IMR-90 (cell line): ENCODE results near the gene TMEM59. TPM values are rescaled to one million over a fixed set of nuclear protein-coding genes. Genes with fewer than 3 reads are reported as not detected.

Source experiments
- ATAC-seq: fragments of 200-7000 bp; cut with Tn5 transposase; 2 replicates; pipeline ENCODE4 v1.9.1; 2020; ENCODE audit warnings: low read depth, mild to moderate bottlenecking, moderate library complexity
- BruUV-seq: library from RNA; stranded (reverse); fragments of 400-500 nt; replicated peaks from 2 replicates; lab custom pipeline; 2021; lab: Mats Ljungman, UMichigan
- CTCF ChIA-PET: fragments of 300-600 bp; formaldehyde crosslinking; extraction: SDS; loops from one replicate; lab custom pipeline; 2021; ENCODE audit warnings: antibody characterized with exemption; lab: Yijun Ruan, JAX
- POLR2A ChIA-PET: fragments of 300-600 bp; sonication (Branson Sonifier 250); formaldehyde crosslinking; loops from one replicate; lab custom pipeline; 2022; ENCODE audit warnings: antibody characterized with exemption; ENCODE audit not compliant: unreplicated experiment; lab: Charles Lee
- DNase-seq: peaks from one replicate; pipeline ENCODE4 v3.0.0; 2013
- H2AFZ ChIP-seq: replicated peaks from 2 replicates; pipeline ENCODE3; 2013; ENCODE audit warnings: low read length, mild to moderate bottlenecking; ENCODE audit not compliant: poor library complexity
- H2AK5ac ChIP-seq: 2 replicates; pipeline ENCODE4 v1.6.1; 2013; ENCODE audit warnings: low read depth, low read length, inconsistent platforms
- H2AK9ac ChIP-seq: replicated peaks from 2 replicates; pipeline ENCODE3; 2013; ENCODE audit warnings: mild to moderate bottlenecking, low read depth, low read length, moderate library complexity; ENCODE audit not compliant: poor library complexity
- H2BK120ac ChIP-seq: 2 replicates; pipeline ENCODE4 v1.6.1; 2013; ENCODE audit warnings: low read depth, low read length, inconsistent platforms
- H2BK15ac ChIP-seq: 3 replicates; pipeline ENCODE4 v1.6.1; 2013; ENCODE audit warnings: low read depth, low read length, inconsistent platforms
- H2BK20ac ChIP-seq: 2 replicates; pipeline ENCODE4 v1.6.1; 2013; ENCODE audit warnings: low read depth, mild to moderate bottlenecking, inconsistent platforms, low read length, moderate library complexity
- H2BK5ac ChIP-seq: 2 replicates; pipeline ENCODE4 v1.6.1; 2013; ENCODE audit warnings: mild to moderate bottlenecking, low read depth, low read length, inconsistent platforms; ENCODE audit not compliant: poor library complexity, severe bottlenecking
- H3K14ac ChIP-seq: replicated peaks from 2 replicates; pipeline ENCODE4 v1.6.1; 2013; ENCODE audit warnings: low read depth, low read length, inconsistent platforms
- H3K18ac ChIP-seq: 2 replicates; pipeline ENCODE4 v1.6.1; 2013; ENCODE audit warnings: low read depth, low read length, control low read depth
- H3K23ac ChIP-seq: 2 replicates; pipeline ENCODE4 v1.6.1; 2013; ENCODE audit warnings: low read depth, low read length, inconsistent platforms
- H3K27ac ChIP-seq: 2 replicates; pipeline ENCODE4 v1.5.1; 2013; ENCODE audit warnings: mild to moderate bottlenecking, control low read depth, low read length; ENCODE audit not compliant: insufficient read depth
- H3K27me3 ChIP-seq: 2 replicates; pipeline ENCODE4 v1.6.1; 2013; ENCODE audit warnings: low read length; ENCODE audit not compliant: control insufficient read depth, insufficient read depth
- H3K36me3 ChIP-seq: 2 replicates; pipeline ENCODE4 v1.6.1; 2013; ENCODE audit warnings: low read length, mixed read lengths; ENCODE audit not compliant: control insufficient read depth, insufficient read depth
- H3K4ac ChIP-seq: 2 replicates; pipeline ENCODE4 v1.6.1; 2013; ENCODE audit warnings: low read depth, low read length, inconsistent platforms
- H3K4me1 ChIP-seq: 2 replicates; pipeline ENCODE4 v1.6.1; 2013; ENCODE audit warnings: low read length, mixed read lengths; ENCODE audit not compliant: control insufficient read depth, insufficient read depth
- H3K4me2 ChIP-seq: 2 replicates; pipeline ENCODE4 v1.6.1; 2013; ENCODE audit warnings: low read depth, mild to moderate bottlenecking, control low read depth, low read length, moderate library complexity
- H3K4me3 ChIP-seq: 2 replicates; pipeline ENCODE4 v1.5.1; 2013; ENCODE audit warnings: low read depth, mild to moderate bottlenecking, control low read depth, low read length, moderate library complexity; ENCODE audit not compliant: insufficient read depth
- H3K56ac ChIP-seq: 2 replicates; pipeline ENCODE4 v1.6.1; 2013; ENCODE audit warnings: low read length, inconsistent platforms; ENCODE audit not compliant: insufficient read depth; ENCODE audit errors: extremely low read depth
- H3K79me1 ChIP-seq, 2 experiments: 2 replicates each; pipeline ENCODE4 v1.6.1; 2013; ENCODE audit warnings: low read length in 2 of 2, inconsistent platforms in 1 of 2, low read depth in 1 of 2
- H3K9ac ChIP-seq: 2 replicates; pipeline ENCODE4 v1.6.1; 2013; ENCODE audit warnings: low read depth, low read length, control low read depth
- H3K9me1 ChIP-seq: 2 replicates; pipeline ENCODE4 v1.6.1; 2013; ENCODE audit warnings: low read length, inconsistent platforms; ENCODE audit not compliant: insufficient read depth
- H3K9me3 ChIP-seq: 2 replicates; pipeline ENCODE4 v1.6.1; 2013; ENCODE audit warnings: low read length; ENCODE audit not compliant: control insufficient read depth, insufficient read depth
- H4K20me1 ChIP-seq: 2 replicates; pipeline ENCODE4 v1.6.1; 2013; ENCODE audit warnings: low read length, inconsistent platforms; ENCODE audit not compliant: insufficient read depth
- H4K5ac ChIP-seq: 2 replicates; pipeline ENCODE4 v1.6.1; 2013; ENCODE audit warnings: mild to moderate bottlenecking, low read depth, low read length, control low read depth
- H4K8ac ChIP-seq, 2 experiments: 2 replicates each; pipeline ENCODE4 v1.6.1; 2013; ENCODE audit warnings: low read depth in 2 of 2, low read length in 2 of 2, control low read depth in 1 of 2, inconsistent platforms in 1 of 2
- H4K91ac ChIP-seq: 2 replicates; pipeline ENCODE4 v1.6.1; 2013; ENCODE audit warnings: low read depth, low read length, inconsistent platforms; ENCODE audit not compliant: insufficient read depth
- CHD1 ChIP-seq: IDR thresholded peaks from 2 replicates; pipeline ENCODE4 v1.6.1; 2012; ENCODE audit warnings: low read depth, low read length, improper control_type of control experiment
- MAZ ChIP-seq: IDR thresholded peaks from 2 replicates; pipeline ENCODE4 v1.6.1; 2012; ENCODE audit warnings: low read depth, mild to moderate bottlenecking, low read length, improper control_type of control experiment, moderate library complexity, borderline replicate concordance
- RAD21 ChIP-seq: IDR thresholded peaks from 2 replicates; pipeline ENCODE4 v1.6.1; 2012; ENCODE audit warnings: low read length, improper control_type of control experiment
- RCOR1 ChIP-seq: IDR thresholded peaks from 2 replicates; pipeline ENCODE4 v1.6.1; 2012; ENCODE audit warnings: mild to moderate bottlenecking, low read length, improper control_type of control experiment; ENCODE audit not compliant: insufficient replicate concordance
- SMC3 ChIP-seq: fragments of 150-350 bp; IDR thresholded peaks from 2 replicates; pipeline ENCODE4 v1.6.1; 2016; ENCODE audit warnings: low read depth, mild to moderate bottlenecking, antibody characterized with exemption, low read length, moderate library complexity
- WGBS, 2 experiments: methylation state at CpG; one replicate each; pipeline versions ENCODE4 v1.1.5 to v1.1.7; 2013; ENCODE audit warnings: missing lambda C conversion rate in 2 of 2; ENCODE audit not compliant: insufficient read length in 1 of 2; ENCODE audit errors: extremely low coverage in 2 of 2; 5-methylcytosine and 5-hydroxymethylcytosine counted together
- dilution Hi-C: fragments of 300-500 bp; cut with HindIII; formaldehyde crosslinking; loops from one replicate; pipeline ENCODE4 v1.14.3; 2018; ENCODE audit warnings: low sequenced_read_pairs; ENCODE audit not compliant: unreplicated experiment
- in situ Hi-C: fragments of 300-500 bp; cut with MboI; formaldehyde crosslinking; loops from 3 replicates; pipeline ENCODE4 v1.14.3; 2019; ENCODE audit warnings: low sequenced_read_pairs, inconsistent platforms, mixed read lengths
- intact Hi-C: fragments of 100-400 bp; cut with micrococcal nuclease; formaldehyde crosslinking; loops from 2 replicates; pipeline ENCODE4 v1.10.0; 2022
- polyA plus RNA-seq, 3 experiments: library from polyadenylated mRNA; depleted of rRNA; stranded (reverse); fragments of >200 nt; gene quantifications; 2 replicates each; pipeline ENCODE4 v1.2.3, GENCODE V29; 2012; ENCODE audit warnings: low replicate concordance in 1 of 3
- total RNA-seq: library from RNA; depleted of rRNA; stranded (reverse); fragments of >200 nt; gene quantifications from 2 replicates; pipeline ENCODE4 v1.2.3, GENCODE V29; 2012
- TF ChIP-seq, protein P1 (sequence below): fragments of 150-350 bp; IDR thresholded peaks from 2 replicates; pipeline ENCODE4 v1.6.1; 2016; ENCODE audit warnings: low read depth, mild to moderate bottlenecking, low read length, moderate library complexity, borderline replicate concordance

TMEM59 gene
- total and polyA plus RNA-seq, 2 of the 4 experiments (the other 2 are of a cell fraction) = 239 to 241 TPM

- H2AK9ac ChIP-seq = no peak overlapping the region
- no peaks in the 10 kb centered on the region for H3K4me1 ChIP-seq
- no peaks in the 10 kb centered on the region for H4K20me1 ChIP-seq
- H3K9me3 ChIP-seq = no peaks in the 10 kb centered on the region
- no peak overlapping the region for H3K4me2 ChIP-seq
- no peak overlapping the region for H2BK20ac ChIP-seq
- dilution Hi-C loops (no loop called here), in situ Hi-C loops (no loop called here), intact Hi-C loops (no loop called here)
- H3K18ac ChIP-seq = no peak overlapping the region
- no peak overlapping the region for H3K14ac ChIP-seq
- H2BK5ac ChIP-seq = no peak overlapping the region
- no peak overlapping the region for H3K4ac ChIP-seq
- no peak overlapping the region for H3K9ac ChIP-seq
- no peak overlapping the region for H4K8ac ChIP-seq
- no peak overlapping the region for H2BK15ac ChIP-seq
- no peak overlapping the region for H2AK5ac ChIP-seq
- peaks cover 8% of the 10 kb centered on the region; the same call in 1 of the 2 replicates for H3K36me3 ChIP-seq
- no peak for DNase-seq
- CTCF ChIA-PET = no interaction called here
- no peak overlapping the region for H2BK120ac ChIP-seq
- H3K79me1 ChIP-seq = no peaks in the 10 kb centered on the region
- H4K91ac ChIP-seq = no peak overlapping the region
- 100% methylated on average over 3 of the region's 4 CpGs; no CpG with 5 or more reads in 1 of the 2 experiments for WGBS, 2 experiments
- POLR2A ChIA-PET = interaction anchor here (0.6 kb wide), 1 partner anchor 411 kb away, joined by 3 read pairs; no protein-coding TSS in a partner anchor
- no peak overlapping the region for H3K23ac ChIP-seq
- no peaks in the 10 kb centered on the region for H3K9me1 ChIP-seq
- no peak overlapping the region for H3K56ac ChIP-seq
- no peaks in the 10 kb centered on the region for H3K27me3 ChIP-seq
- H3K4me3 ChIP-seq = no peak overlapping the region
- no peak for ATAC-seq
- H2AFZ ChIP-seq = no peak overlapping the region
- no peak overlapping the region for H3K27ac ChIP-seq
- BruUV-seq = no TSS peak
- H4K5ac ChIP-seq = no peak overlapping the region
- TF ChIP-seq RAD21 (no peak), CHD1 (no peak), SMC3 (no peak), RCOR1 (no peak), MAZ (no peak)
- TF ChIP-seq, protein P1, sequence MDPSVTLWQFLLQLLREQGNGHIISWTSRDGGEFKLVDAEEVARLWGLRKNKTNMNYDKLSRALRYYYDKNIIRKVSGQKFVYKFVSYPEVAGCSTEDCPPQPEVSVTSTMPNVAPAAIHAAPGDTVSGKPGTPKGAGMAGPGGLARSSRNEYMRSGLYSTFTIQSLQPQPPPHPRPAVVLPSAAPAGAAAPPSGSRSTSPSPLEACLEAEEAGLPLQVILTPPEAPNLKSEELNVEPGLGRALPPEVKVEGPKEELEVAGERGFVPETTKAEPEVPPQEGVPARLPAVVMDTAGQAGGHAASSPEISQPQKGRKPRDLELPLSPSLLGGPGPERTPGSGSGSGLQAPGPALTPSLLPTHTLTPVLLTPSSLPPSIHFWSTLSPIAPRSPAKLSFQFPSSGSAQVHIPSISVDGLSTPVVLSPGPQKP = no peak
Observed at GRCh38 chr1:54094001-54094729, 41.2 kb upstream of the TMEM59 start.
